ENCODE data around the gene UNC119. TPM values are rescaled to one million over a fixed set of nuclear protein-coding genes. Genes with fewer than 3 reads are reported as not detected.

UNC119 gene
- total and polyA plus RNA-seq, 2 of the 13 experiments (the other 11 are each of a cell fraction or from before 2014, with no cell fraction given), result 10.4 to 63.1 TPM

DNA sequence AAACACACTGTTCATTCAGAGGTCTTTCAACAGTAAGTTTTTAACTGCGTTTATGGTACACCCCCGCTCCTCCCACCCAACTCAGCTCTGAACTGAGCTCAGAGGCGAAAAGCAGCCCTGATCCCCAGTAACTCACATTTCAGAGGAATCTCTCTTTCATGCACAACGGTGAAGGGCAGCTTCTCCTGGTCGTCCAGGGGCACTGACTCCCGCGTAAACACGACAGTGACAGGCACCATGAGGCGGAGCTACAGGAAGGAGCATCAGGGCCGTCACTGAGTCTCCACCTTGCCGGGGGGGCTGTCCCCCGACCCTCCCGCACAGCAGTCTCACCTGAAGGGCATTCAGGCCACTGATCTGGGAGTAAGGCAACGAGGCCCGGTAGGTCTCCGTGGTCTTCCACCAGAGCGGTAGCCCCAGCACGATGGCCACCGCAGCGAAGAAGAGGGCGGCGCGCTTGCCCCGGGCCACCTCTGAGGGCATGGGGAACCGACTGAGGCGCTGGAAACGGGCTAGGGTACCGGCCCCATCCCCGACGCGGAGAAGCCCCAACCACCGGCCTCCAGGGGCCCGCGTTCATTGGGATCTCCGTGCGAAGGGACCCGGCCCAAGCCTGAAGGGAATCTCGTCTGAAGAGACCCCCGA is 18.4 kb upstream of the UNC119 start (continued):
- TF ChIP-seq, protein P1, sequence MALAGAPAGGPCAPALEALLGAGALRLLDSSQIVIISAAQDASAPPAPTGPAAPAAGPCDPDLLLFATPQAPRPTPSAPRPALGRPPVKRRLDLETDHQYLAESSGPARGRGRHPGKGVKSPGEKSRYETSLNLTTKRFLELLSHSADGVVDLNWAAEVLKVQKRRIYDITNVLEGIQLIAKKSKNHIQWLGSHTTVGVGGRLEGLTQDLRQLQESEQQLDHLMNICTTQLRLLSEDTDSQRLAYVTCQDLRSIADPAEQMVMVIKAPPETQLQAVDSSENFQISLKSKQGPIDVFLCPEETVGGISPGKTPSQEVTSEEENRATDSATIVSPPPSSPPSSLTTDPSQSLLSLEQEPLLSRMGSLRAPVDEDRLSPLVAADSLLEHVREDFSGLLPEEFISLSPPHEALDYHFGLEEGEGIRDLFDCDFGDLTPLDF (CRISPR knock-in tag; IDR thresholded peaks at IDR 0.05), result no peak
- TF ChIP-seq SP2 (CRISPR knock-in tag; IDR thresholded peaks at IDR 0.05) (no peak), ZNF562 (CRISPR knock-in tag; IDR thresholded peaks at IDR 0.05; ENCODE audit: borderline replicate concordance) (no peak), ZBED4 (CRISPR knock-in tag; IDR thresholded peaks at IDR 0.05; ENCODE audit: borderline replicate concordance) (no peak), POLR2G (IDR thresholded peaks at IDR 0.05; ENCODE audit: low read depth, low read length) (no peak), ZNF430 (CRISPR knock-in tag; IDR thresholded peaks at IDR 0.05) (no peak), ELK4 (CRISPR knock-in tag; IDR thresholded peaks at IDR 0.05; ENCODE audit: borderline replicate concordance) (no peak), ZNF317 (CRISPR knock-in tag; IDR thresholded peaks at IDR 0.05) (no peak), ZNF121 (CRISPR knock-in tag; IDR thresholded peaks at IDR 0.05) (no peak), RCOR2 (CRISPR knock-in tag; IDR thresholded peaks at IDR 0.05) (no peak), ARHGAP35 (CRISPR knock-in tag; IDR thresholded peaks at IDR 0.05; ENCODE audit: borderline replicate concordance) (no peak), ZNF136 (CRISPR knock-in tag; IDR thresholded peaks at IDR 0.05; ENCODE audit: low read depth) (no peak), ATF7-NPFF (CRISPR knock-in tag; IDR thresholded peaks at IDR 0.05; ENCODE audit: low read depth) (peak; percentile 17; the same call in 1 of the 2 replicates), MYC (CRISPR knock-in tag; IDR thresholded peaks at IDR 0.05; ENCODE audit: borderline replicate concordance) (peak; percentile 35), FOXA1 (IDR thresholded peaks at IDR 0.05) (no peak), FOXA1 (CRISPR knock-in tag; IDR thresholded peaks at IDR 0.05) (peak; percentile 21; the same call in 1 of the 2 replicates)
- TF ChIP-seq, protein P2, sequence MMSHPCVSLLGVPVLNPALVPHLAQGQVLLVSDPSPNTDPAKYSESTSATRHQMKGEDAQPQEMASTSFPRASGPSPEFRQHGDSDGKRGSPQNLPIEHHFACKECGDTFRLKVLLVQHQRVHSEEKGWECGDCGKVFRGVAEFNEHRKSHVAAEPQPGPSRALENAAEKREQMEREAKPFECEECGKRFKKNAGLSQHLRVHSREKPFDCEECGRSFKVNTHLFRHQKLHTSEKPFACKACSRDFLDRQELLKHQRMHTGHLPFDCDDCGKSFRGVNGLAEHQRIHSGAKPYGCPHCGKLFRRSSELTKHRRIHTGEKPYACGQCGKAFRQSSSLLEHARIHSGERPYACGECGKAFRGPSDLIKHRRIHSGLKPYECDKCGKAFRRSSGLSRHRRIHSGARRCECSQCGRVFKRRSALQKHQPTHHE (CRISPR knock-in tag; IDR thresholded peaks at IDR 0.05; ENCODE audit: borderline replicate concordance), result 0 out of 2 replicates have a peak, but pooled peaks have one; percentile 39
- TF ChIP-seq, protein P3, sequence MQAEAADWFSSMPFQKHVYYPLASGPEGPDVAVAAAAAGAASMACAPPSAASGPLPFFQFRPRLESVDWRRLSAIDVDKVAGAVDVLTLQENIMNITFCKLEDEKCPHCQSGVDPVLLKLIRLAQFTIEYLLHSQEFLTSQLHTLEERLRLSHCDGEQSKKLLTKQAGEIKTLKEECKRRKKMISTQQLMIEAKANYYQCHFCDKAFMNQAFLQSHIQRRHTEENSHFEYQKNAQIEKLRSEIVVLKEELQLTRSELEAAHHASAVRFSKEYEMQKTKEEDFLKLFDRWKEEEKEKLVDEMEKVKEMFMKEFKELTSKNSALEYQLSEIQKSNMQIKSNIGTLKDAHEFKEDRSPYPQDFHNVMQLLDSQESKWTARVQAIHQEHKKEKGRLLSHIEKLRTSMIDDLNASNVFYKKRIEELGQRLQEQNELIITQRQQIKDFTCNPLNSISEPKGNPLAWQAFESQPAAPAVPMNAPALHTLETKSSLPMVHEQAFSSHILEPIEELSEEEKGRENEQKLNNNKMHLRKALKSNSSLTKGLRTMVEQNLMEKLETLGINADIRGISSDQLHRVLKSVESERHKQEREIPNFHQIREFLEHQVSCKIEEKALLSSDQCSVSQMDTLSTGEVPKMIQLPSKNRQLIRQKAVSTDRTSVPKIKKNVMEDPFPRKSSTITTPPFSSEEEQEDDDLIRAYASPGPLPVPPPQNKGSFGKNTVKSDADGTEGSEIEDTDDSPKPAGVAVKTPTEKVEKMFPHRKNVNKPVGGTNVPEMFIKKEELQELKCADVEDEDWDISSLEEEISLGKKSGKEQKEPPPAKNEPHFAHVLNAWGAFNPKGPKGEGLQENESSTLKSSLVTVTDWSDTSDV (CRISPR knock-in tag; IDR thresholded peaks at IDR 0.05), result no peak
